K562 (cell line): ENCODE measurements around the gene NCR1. TPM values are rescaled to one million over a fixed set of nuclear protein-coding genes. Genes with fewer than 3 reads are reported as not detected.

ENCODE experiments used
- ATAC-seq: fragments of 200-7000 bp; cut with Tn5 transposase; 3 replicates; pipeline ENCODE4 v1.9.1; 2020; ENCODE audit warnings: moderate library complexity
- BruUV-seq: library from RNA; stranded (reverse); fragments of 400-500 nt; replicated peaks from 2 replicates; lab custom pipeline; 2021; lab: Mats Ljungman, UMichigan
- CTCF ChIA-PET: fragments of 300-600 bp; formaldehyde crosslinking; extraction: SDS; loops from one replicate; lab custom pipeline; 2021; ENCODE audit warnings: low intra/inter-chr PET ratio; lab: Yijun Ruan, JAX
- POLR2A ChIA-PET: fragments of 300-600, 350-650 bp; sonication (Branson Sonifier 250); formaldehyde crosslinking; extraction: SDS; loops from one replicate; lab custom pipeline; 2021; ENCODE audit warnings: antibody characterized with exemption, inconsistent platforms; lab: Yijun Ruan, JAX
- DNase-seq, 4 experiments: peaks; one replicate each; pipeline versions ENCODE4 v3.0.0 to v3.0.0-alpha.2; 2011 to 2018; ENCODE audit warnings: low spot score in 3 of 4, mixed read lengths in 3 of 4; ENCODE audit errors: extremely low read depth in 1 of 4
- FAIRE-seq: peaks from 2 replicates; lab custom pipeline; 2011; peaks lifted over from hg19 to GRCh38; lab: Jason Lieb, UNC
- H2AFZ ChIP-seq: 2 replicates; pipeline ENCODE4 v1.6.0; 2011; ENCODE audit warnings: low read depth, low read length, control low read depth, inconsistent platforms
- H3K27ac ChIP-seq: fragments of 200-600 bp; 3 replicates; pipeline ENCODE4 v1.8.0; 2011; ENCODE audit warnings: low read depth, mild to moderate bottlenecking, control low read depth, inconsistent platforms, low read length, moderate library complexity, mixed read lengths; ENCODE audit errors: extremely low read depth
- H3K27me3 ChIP-seq, 2 experiments: fragments of 300-600 bp in 1 of 2; 2 replicates in 1 of 2; 3 replicates in 1 of 2; pipeline versions ENCODE4 v1.6.0 to v1.8.0; 2011; ENCODE audit warnings: inconsistent platforms in 2 of 2, low read length in 2 of 2, mild to moderate bottlenecking in 1 of 2, mixed read lengths in 1 of 2, moderate library complexity in 1 of 2; ENCODE audit not compliant: control insufficient read depth in 2 of 2, insufficient read depth in 2 of 2
- H3K36me3 ChIP-seq: fragments of 300-600 bp; 3 replicates; pipeline ENCODE4 v1.8.0; 2011; ENCODE audit warnings: mild to moderate bottlenecking, low read length, inconsistent platforms; ENCODE audit not compliant: control insufficient read depth, insufficient read depth
- H3K4me1 ChIP-seq, 2 experiments: fragments of 200-600 bp in 1 of 2; replicated peaks in 1 of 2; 2 replicates in 1 of 2; 3 replicates in 1 of 2; pipeline versions ENCODE4 v1.5.1 to v1.8.0; 2011; ENCODE audit warnings: inconsistent platforms in 2 of 2, low read length in 2 of 2, mild to moderate bottlenecking in 1 of 2, mixed read lengths in 1 of 2, moderate library complexity in 1 of 2; ENCODE audit not compliant: control insufficient read depth in 2 of 2, insufficient read depth in 2 of 2
- H3K4me2 ChIP-seq: 2 replicates; pipeline ENCODE4 v1.6.1; 2011; ENCODE audit warnings: low read length, control low read depth, inconsistent platforms, mixed read lengths; ENCODE audit not compliant: insufficient read depth
- H3K4me3 ChIP-seq: fragments of 200-600 bp; sonication (generic), shearing (Covaris generic); 2 replicates; pipeline ENCODE4 v1.5.1; 2016; ENCODE audit warnings: control low read depth, inconsistent platforms
- H3K79me2 ChIP-seq: fragments of 200-600 bp; 3 replicates; pipeline ENCODE4 v1.8.0; 2011; ENCODE audit warnings: low read length, inconsistent platforms; ENCODE audit not compliant: control insufficient read depth, insufficient read depth
- H3K9ac ChIP-seq, 2 experiments: 2 replicates each; pipeline versions ENCODE4 v1.6.0 to v1.6.1; 2011; ENCODE audit warnings: low read depth in 2 of 2, low read length in 2 of 2, control low read depth in 1 of 2, inconsistent platforms in 1 of 2, mild to moderate bottlenecking in 1 of 2, mixed read lengths in 1 of 2; ENCODE audit not compliant: insufficient read depth in 1 of 2
- H3K9me1 ChIP-seq: one replicate; pipeline ENCODE4 v1.6.0; 2011; ENCODE audit warnings: inconsistent platforms, mild to moderate bottlenecking, low read length, moderate library complexity; ENCODE audit not compliant: control insufficient read depth, insufficient read depth
- H3K9me3 ChIP-seq: replicated peaks from 2 replicates; pipeline ENCODE4 v1.5.1; 2011; ENCODE audit warnings: low read depth, low read length, inconsistent platforms; ENCODE audit not compliant: control insufficient read depth, insufficient read depth
- H4K20me1 ChIP-seq: replicated peaks from 2 replicates; pipeline ENCODE4 v1.6.1; 2011; ENCODE audit warnings: low read length, inconsistent platforms, mixed read lengths; ENCODE audit not compliant: control insufficient read depth, insufficient read depth
- CBX3 ChIP-seq, 2 experiments: IDR thresholded peaks; 1 replicate in 1 of 2; 2 replicates in 1 of 2; pipeline ENCODE4 v1.6.1; 2012; ENCODE audit warnings: inconsistent platforms in 2 of 2, low read length in 2 of 2, borderline replicate concordance in 1 of 2, control low read depth in 1 of 2
- CTBP1 ChIP-seq: fragments of 450-650 bp; IDR thresholded peaks from 2 replicates; pipeline ENCODE4 v1.6.1; 2016; ENCODE audit warnings: borderline replicate concordance
- DPF2 ChIP-seq: fragments of 450-650 bp; IDR thresholded peaks from 2 replicates; pipeline ENCODE4 v1.6.1; 2016
- ETV1 ChIP-seq: fragments of 450-650 bp; conservative IDR thresholded peaks from 2 replicates; pipeline ENCODE4 v1.6.1; 2016; ENCODE audit warnings: missing genetic modification characterization, control low read depth, low read depth, missing compliant biosample characterization
- ETV6 ChIP-seq, 3 experiments: fragments of 150-350 bp in 1 of 3; sonication (generic) in 1 of 3; formaldehyde crosslinking in 1 of 3; IDR thresholded peaks; 2 replicates each; pipeline versions ENCODE4 v1.6.1 to v1.8.0; 2014 to 2022; ENCODE audit warnings: borderline replicate concordance in 2 of 3, low read depth in 2 of 3, antibody characterized with exemption in 1 of 3, low read length in 1 of 3, mild to moderate bottlenecking in 1 of 3, missing genetic modification reagents in 1 of 3
- FOXM1 ChIP-seq, 2 experiments: fragments of 450-650 bp in 1 of 2; sonication (generic) in 1 of 2; formaldehyde crosslinking in 1 of 2; IDR thresholded peaks; 2 replicates each; pipeline versions ENCODE4 v1.6.1 to v1.9.0; 2017 to 2022; ENCODE audit warnings: low read depth in 2 of 2, mild to moderate bottlenecking in 2 of 2, missing genetic modification reagents in 1 of 2, moderate library complexity in 1 of 2
- FOXP1 ChIP-seq: sonication (generic); formaldehyde crosslinking; IDR thresholded peaks from 2 replicates; pipeline ENCODE4 v1.8.0; 2022; ENCODE audit warnings: mild to moderate bottlenecking, missing genetic modification reagents
- GABPB1 ChIP-seq: sonication (generic); formaldehyde crosslinking; IDR thresholded peaks from 2 replicates; pipeline ENCODE4 v1.8.0; 2022; ENCODE audit warnings: mild to moderate bottlenecking, missing genetic modification reagents
- HDAC1 ChIP-seq, 2 experiments: fragments of 450-650 bp; IDR thresholded peaks; 2 replicates each; pipeline ENCODE4 v1.6.1; 2016 to 2017; ENCODE audit warnings: inconsistent platforms in 1 of 2, mild to moderate bottlenecking in 1 of 2, moderate library complexity in 1 of 2
- HDAC3 ChIP-seq: fragments of 450-650 bp; IDR thresholded peaks from 2 replicates; pipeline ENCODE4 v1.6.1; 2018; ENCODE audit warnings: borderline replicate concordance, mild to moderate bottlenecking, moderate library complexity; ENCODE audit not compliant: partially characterized antibody
- NRF1 ChIP-seq, 2 experiments: fragments of 450-650 bp; IDR thresholded peaks in 1 of 2; conservative IDR thresholded peaks in 1 of 2; 2 replicates each; pipeline ENCODE4 v1.6.1; 2014; ENCODE audit warnings: mild to moderate bottlenecking in 2 of 2
- RNF2 ChIP-seq: sonication (generic); IDR thresholded peaks from 2 replicates; pipeline ENCODE4 v1.6.1; 2016
- SMAD4 ChIP-seq: fragments of 250-450 bp; sonication (Bioruptor Pico); conservative IDR thresholded peaks from 2 replicates; pipeline ENCODE4 v1.8.0; 2021; ENCODE audit warnings: inconsistent platforms, mild to moderate bottlenecking, moderate library complexity
- SP1 ChIP-seq: sonication (generic); formaldehyde crosslinking; IDR thresholded peaks from 2 replicates; pipeline ENCODE4 v1.8.1; 2022; ENCODE audit warnings: mild to moderate bottlenecking, missing genetic modification reagents
- SPI1 ChIP-seq: IDR thresholded peaks from 2 replicates; pipeline ENCODE4 v1.6.1; 2011; ENCODE audit warnings: low read depth, low read length, control low read depth, borderline replicate concordance
- SRSF1 ChIP-seq: fragments of 200-400 bp; formaldehyde crosslinking; IDR thresholded peaks from 2 replicates; pipeline ENCODE4 v1.6.1; 2017; ENCODE audit warnings: mild to moderate bottlenecking, low read depth, low read length, moderate library complexity
- TBL1XR1 ChIP-seq, 2 experiments: IDR thresholded peaks; 2 replicates each; pipeline ENCODE4 v1.6.1; 2012; ENCODE audit warnings: improper control_type of control experiment in 2 of 2, low read length in 2 of 2, mild to moderate bottlenecking in 1 of 2
- TCF3 ChIP-seq: sonication (generic); formaldehyde crosslinking; IDR thresholded peaks from 2 replicates; pipeline ENCODE4 v1.4.0; 2020; ENCODE audit warnings: mild to moderate bottlenecking, missing genetic modification reagents
- TRIM24 ChIP-seq, 2 experiments: fragments of 450-650 bp; IDR thresholded peaks; 2 replicates each; pipeline ENCODE4 v1.6.1; 2016
- ZNF146 ChIP-seq: IDR thresholded peaks from one replicate; pipeline ENCODE4 v1.6.1; 2018; ENCODE audit warnings: missing compliant biosample characterization; ENCODE audit not compliant: unreplicated experiment
- WGBS: fragments of 100-300 bp; shearing (Covaris generic); methylation state at CpG from one replicate; pipeline ENCODE4 v1.1.6; 2016; ENCODE audit warnings: low coverage, mixed read lengths; ENCODE audit not compliant: insufficient coverage; ENCODE audit errors: missing lambda C conversion rate; 5-methylcytosine and 5-hydroxymethylcytosine counted together
- in situ Hi-C: fragments of 300-500 bp; cut with MboI; formaldehyde crosslinking; loops from 4 replicates; pipeline ENCODE4 v1.15.0; 2018; ENCODE audit warnings: inconsistent platforms, mixed read lengths
- intact Hi-C: fragments of 100-400 bp; cut with micrococcal nuclease; formaldehyde crosslinking; loops from 2 replicates; pipeline ENCODE4 v1.14.2; 2022
- polyA plus RNA-seq, 8 experiments: library from polyadenylated mRNA; depleted of rRNA in 4 of 8; stranded (reverse) in 5 of 8; unstranded in 3 of 8; fragments of >200 nt; fragmentation: Nextera tagmentation in 2 of 8; fragmentation: Illumina TruSeq in 1 of 8; extraction: Ambion mirVana in 2 of 8; extraction: Trizol in 1 of 8; gene quantifications; 2 replicates each; pipeline versions ENCODE4 v1.2.1 to v1.2.3, GENCODE V29; 2011 to 2014; ENCODE audit warnings: inconsistent platforms in 1 of 8, missing spikeins in 1 of 8
- total RNA-seq, 7 experiments: library from RNA; depleted of rRNA in 6 of 7; stranded (reverse); fragments of >200 nt in 6 of 7; fragmentation: Illumina TruSeq in 2 of 7; extraction: Trizol in 2 of 7; gene quantifications; 2 replicates each; pipeline versions ENCODE4 v1.2.1 to v1.2.3, GENCODE V29; 2011 to 2021; ENCODE audit warnings: low replicate concordance in 1 of 7
- TF ChIP-seq, protein P1 (sequence below), 2 experiments: fragments of 450-650 bp; IDR thresholded peaks; 2 replicates each; pipeline ENCODE4 v1.6.1; 2016
- TF ChIP-seq, protein P2 (sequence below): IDR thresholded peaks from 2 replicates; pipeline ENCODE4 v1.6.1; 2011; ENCODE audit not compliant: insufficient read length; ENCODE audit errors: extremely low read depth

NCR1 gene
- total and polyA plus RNA-seq, 9 of the 15 experiments (the other 6 are each of a cell fraction or from before 2014, with no cell fraction given) = 0.25 to 3.1 (median 1.2) TPM

DNA sequence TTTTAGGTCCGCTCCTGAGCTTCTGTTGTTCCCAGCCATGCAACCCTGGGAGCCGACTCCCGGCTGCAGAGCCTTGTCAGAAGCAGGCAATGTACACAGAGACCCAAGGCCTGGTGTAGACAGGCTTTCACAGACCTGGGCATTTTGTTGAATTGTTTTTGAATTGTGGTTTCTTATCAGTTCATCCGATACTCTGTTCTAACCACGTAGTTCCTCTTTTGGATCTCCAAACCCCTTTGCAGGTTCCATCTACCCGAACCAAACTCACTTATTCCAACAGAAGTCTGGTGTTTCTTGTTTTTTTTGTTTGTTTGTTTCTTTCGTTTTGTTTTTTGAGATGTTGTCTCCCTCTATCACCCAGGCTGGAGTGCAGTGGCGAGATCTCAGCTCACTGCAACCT lies 53.9 kb downstream of the NCR1 start:
- CTCF ChIA-PET = no interaction called here
- peaks cover 9 to 11% of the 10 kb centered on the region in 2 experiments; a peak in 3 of 5 replicates for H3K27me3 ChIP-seq
- no peaks in the 10 kb centered on the region for H3K79me2 ChIP-seq
- no peak overlapping the region for H3K4me2 ChIP-seq
- POLR2A ChIA-PET = interaction anchor here (0.6 to 0.8 kb wide), 2 partner anchors 126 to 512 kb away, joined by 3 to 6 read pairs; no protein-coding TSS in a partner anchor
- no peaks in the 10 kb centered on the region for H3K36me3 ChIP-seq
- H2AFZ ChIP-seq = no peak overlapping the region
- intact Hi-C loops (no loop called here), in situ Hi-C loops (no loop called here)
- no peaks in the 10 kb centered on the region for H4K20me1 ChIP-seq
- DNase-seq = peak in 2 of 4 experiments; percentile 53 to 69
- peaks cover 4 to 7% of the 10 kb centered on the region in 2 experiments; a peak in 4 of 5 replicates for H3K4me1 ChIP-seq
- no peaks in the 10 kb centered on the region for H3K9me3 ChIP-seq
- no peak overlapping the region for H3K9ac ChIP-seq
- no peak overlapping the region for H3K4me3 ChIP-seq
- no peaks in the 10 kb centered on the region for H3K9me1 ChIP-seq
- 3% methylated on average over 8 of the region's 8 CpGs for WGBS
- no peak overlapping the region for H3K27ac ChIP-seq
- FAIRE-seq = peak; percentile 90
- ATAC-seq = peak; percentile 93
- no TSS peak for BruUV-seq
- peak in 1 of 2 experiments; percentile 78; a peak in 1 of 3 replicates for TF ChIP-seq CBX3 (IDR thresholded peaks at IDR 0.05; ENCODE audit: borderline replicate concordance in 1 of 2, low read length in 2 of 2)
- peak in 1 of 2 experiments; percentile 54; a peak in 1 of 4 replicates for TF ChIP-seq HDAC1 (IDR thresholded peaks at IDR 0.05)
- peak; percentile 65; the same call in 1 of the 2 replicates for TF ChIP-seq CTBP1
- 0 out of 2 replicates have a peak, but pooled peaks have one; percentile 22 for TF ChIP-seq FOXP1 (CRISPR knock-in tag)
- peak in 1 of 2 experiments; percentile 60; a peak in 1 of 4 replicates for TF ChIP-seq TBL1XR1 (IDR thresholded peaks at IDR 0.05; ENCODE audit: low read length in 2 of 2)
- TF ChIP-seq, protein P1, sequence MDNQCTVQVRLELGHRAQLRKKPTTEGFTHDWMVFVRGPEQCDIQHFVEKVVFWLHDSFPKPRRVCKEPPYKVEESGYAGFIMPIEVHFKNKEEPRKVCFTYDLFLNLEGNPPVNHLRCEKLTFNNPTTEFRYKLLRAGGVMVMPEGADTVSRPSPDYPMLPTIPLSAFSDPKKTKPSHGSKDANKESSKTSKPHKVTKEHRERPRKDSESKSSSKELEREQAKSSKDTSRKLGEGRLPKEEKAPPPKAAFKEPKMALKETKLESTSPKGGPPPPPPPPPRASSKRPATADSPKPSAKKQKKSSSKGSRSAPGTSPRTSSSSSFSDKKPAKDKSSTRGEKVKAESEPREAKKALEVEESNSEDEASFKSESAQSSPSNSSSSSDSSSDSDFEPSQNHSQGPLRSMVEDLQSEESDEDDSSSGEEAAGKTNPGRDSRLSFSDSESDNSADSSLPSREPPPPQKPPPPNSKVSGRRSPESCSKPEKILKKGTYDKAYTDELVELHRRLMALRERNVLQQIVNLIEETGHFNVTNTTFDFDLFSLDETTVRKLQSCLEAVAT (IDR thresholded peaks at IDR 0.05) = peak in 1 of 2 experiments; percentile 97; a peak in 2 of 4 replicates
- peak; percentile 30 to 68; a peak in 2 of 4 replicates for TF ChIP-seq TRIM24 (IDR thresholded peaks at IDR 0.05)
- peak; percentile 94 for TF ChIP-seq SPI1
- TF ChIP-seq SRSF1 = no peak
- TF ChIP-seq NRF1 (conservative IDR thresholded peaks at IDR 0.05 in 1 of 2, IDR thresholded peaks at IDR 0.05 in 1 of 2) = 0 out of 4 replicates have a peak, but pooled peaks of 1 of the 2 experiments have one; percentile 25
- peak; percentile 53; the same call in 1 of the 2 replicates for TF ChIP-seq RNF2
- TF ChIP-seq ETV6 (IDR thresholded peaks at IDR 0.05; ENCODE audit: borderline replicate concordance in 1 of 2, low read depth in 2 of 2, low read length in 1 of 2) = peak in 1 of 2 experiments; percentile 84; a peak in 2 of 4 replicates
- TF ChIP-seq ETV6 (CRISPR knock-in tag; IDR thresholded peaks at IDR 0.05; ENCODE audit: borderline replicate concordance) = no peak
- TF ChIP-seq SP1 = no peak
- no peak for TF ChIP-seq ZNF146
- peak; percentile 86 for TF ChIP-seq DPF2
- TF ChIP-seq GABPB1 (CRISPR knock-in tag) = no peak
- peak; percentile 53 for TF ChIP-seq HDAC3
- peak; percentile 86 for TF ChIP-seq SMAD4 (CRISPR knock-in tag)
- TF ChIP-seq, protein P2, sequence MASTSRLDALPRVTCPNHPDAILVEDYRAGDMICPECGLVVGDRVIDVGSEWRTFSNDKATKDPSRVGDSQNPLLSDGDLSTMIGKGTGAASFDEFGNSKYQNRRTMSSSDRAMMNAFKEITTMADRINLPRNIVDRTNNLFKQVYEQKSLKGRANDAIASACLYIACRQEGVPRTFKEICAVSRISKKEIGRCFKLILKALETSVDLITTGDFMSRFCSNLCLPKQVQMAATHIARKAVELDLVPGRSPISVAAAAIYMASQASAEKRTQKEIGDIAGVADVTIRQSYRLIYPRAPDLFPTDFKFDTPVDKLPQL = no peak
- TF ChIP-seq ETV1 = 0 out of 2 replicates have a peak, but pooled peaks have one; percentile 36
- TF ChIP-seq TCF3 = peak; percentile 56
- no peak for TF ChIP-seq FOXM1 (IDR thresholded peaks at IDR 0.05; ENCODE audit: low read depth)
- no peak for TF ChIP-seq FOXM1 (CRISPR knock-in tag; IDR thresholded peaks at IDR 0.05; ENCODE audit: low read depth)
